ENCODE data around the gene PTTG1IP.

PTTG1IP gene

DNA sequence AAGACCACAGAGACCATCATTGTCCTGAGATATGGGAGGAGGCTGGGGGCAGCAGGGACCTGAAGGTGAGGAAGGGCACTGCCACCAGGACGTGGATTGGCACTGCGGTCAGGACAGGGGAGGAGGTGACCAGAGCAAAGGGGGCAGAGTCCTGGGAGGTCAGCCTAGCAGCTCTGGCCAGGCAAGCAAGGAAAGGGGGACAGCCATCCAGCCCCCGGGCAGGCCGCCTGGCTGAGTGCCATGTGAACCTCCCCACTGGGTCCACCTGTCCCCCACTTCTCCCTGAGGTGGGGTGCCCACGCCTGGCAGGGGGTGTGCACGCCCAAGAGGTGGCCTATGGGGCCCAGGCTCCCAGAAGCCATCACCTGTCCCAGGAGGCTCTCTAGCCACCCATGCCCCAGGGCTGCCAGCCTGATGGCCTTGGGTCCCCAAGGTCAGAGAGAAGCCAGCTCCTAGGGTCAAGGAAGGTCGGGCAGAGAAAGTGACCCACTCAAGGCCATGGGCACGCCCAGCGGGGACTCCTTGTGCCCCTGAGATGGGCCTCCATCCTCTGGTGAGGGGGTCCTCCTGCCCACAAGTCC is 17.6 kb upstream of the PTTG1IP start:
- H3K4me1 ChIP-seq (ENCODE audit: insufficient read depth, low read length, severe bottlenecking) = no peaks in the 10 kb centered on the region
- H3K79me2 ChIP-seq (ENCODE audit: insufficient read depth, low read length) = no peaks in the 10 kb centered on the region
- no peaks in the 10 kb centered on the region for H3K9me2 ChIP-seq (ENCODE audit: low read depth, low read length)
- H3K4me3 ChIP-seq (ENCODE audit: low read depth, low read length, poor library complexity, severe bottlenecking) = no peak overlapping the region
- H3F3A ChIP-seq (ENCODE audit: insufficient read depth, low read length) = no peaks in the 10 kb centered on the region
- no peak overlapping the region for H2AFZ ChIP-seq (ENCODE audit: low read length)
- H3K27me3 ChIP-seq (ENCODE audit: insufficient read depth, low read length) = peaks cover 8% of the 10 kb centered on the region
- no peaks in the 10 kb centered on the region for H4K20me1 ChIP-seq (ENCODE audit: insufficient read depth, low read length)
- H3K36me3 ChIP-seq (ENCODE audit: insufficient read depth, low read length) = no peaks in the 10 kb centered on the region
- no peak overlapping the region for H3K9ac ChIP-seq (ENCODE audit: low read length)
- H3K27ac ChIP-seq (ENCODE audit: low read depth, low read length, poor library complexity, severe bottlenecking) = no peak overlapping the region
- H3K9me3 ChIP-seq (ENCODE audit: low read length) = no peaks in the 10 kb centered on the region
- TF ChIP-seq, protein P1, sequence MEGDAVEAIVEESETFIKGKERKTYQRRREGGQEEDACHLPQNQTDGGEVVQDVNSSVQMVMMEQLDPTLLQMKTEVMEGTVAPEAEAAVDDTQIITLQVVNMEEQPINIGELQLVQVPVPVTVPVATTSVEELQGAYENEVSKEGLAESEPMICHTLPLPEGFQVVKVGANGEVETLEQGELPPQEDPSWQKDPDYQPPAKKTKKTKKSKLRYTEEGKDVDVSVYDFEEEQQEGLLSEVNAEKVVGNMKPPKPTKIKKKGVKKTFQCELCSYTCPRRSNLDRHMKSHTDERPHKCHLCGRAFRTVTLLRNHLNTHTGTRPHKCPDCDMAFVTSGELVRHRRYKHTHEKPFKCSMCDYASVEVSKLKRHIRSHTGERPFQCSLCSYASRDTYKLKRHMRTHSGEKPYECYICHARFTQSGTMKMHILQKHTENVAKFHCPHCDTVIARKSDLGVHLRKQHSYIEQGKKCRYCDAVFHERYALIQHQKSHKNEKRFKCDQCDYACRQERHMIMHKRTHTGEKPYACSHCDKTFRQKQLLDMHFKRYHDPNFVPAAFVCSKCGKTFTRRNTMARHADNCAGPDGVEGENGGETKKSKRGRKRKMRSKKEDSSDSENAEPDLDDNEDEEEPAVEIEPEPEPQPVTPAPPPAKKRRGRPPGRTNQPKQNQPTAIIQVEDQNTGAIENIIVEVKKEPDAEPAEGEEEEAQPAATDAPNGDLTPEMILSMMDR (IDR thresholded peaks at IDR 0.05; ENCODE audit: low read length) = no peak
- TF ChIP-seq EZH2 (IDR thresholded peaks at IDR 0.05; ENCODE audit: borderline replicate concordance, low read length) = no peak
- H3K4me2 ChIP-seq (ENCODE audit: low read length) = no peak overlapping the region

DNA sequence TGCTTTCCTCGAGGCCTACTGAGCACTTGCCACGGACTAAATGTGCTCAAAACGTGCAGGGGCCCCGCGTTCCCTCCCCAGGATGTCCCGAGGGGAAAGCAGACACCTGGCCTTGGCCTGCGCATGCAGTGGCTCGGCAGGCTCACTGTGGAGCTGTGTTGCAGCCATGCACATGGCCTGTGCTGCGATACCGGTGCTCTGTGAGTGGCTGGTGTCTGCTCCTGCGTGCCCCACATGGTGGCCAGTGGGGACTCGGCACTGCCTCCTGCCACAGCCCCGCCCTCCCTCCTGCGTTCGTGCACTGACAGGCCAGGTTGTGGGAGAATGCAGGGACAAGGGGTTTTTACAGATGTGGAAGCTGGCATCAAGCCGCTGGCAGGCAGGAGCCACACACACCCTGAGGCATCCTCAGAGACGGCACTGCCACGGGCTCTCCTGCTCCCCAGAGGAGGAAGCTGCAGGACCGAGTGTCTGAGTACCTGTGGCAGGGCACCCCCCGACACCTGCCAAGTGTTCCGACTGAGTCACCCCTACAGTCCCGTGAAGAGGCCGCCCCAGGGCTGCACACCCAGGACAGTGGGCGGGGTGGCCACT is 16.9 kb upstream of the PTTG1IP start:
- Histone ChIP-seq H3K9ac (ENCODE audit: low read length) (no peak overlapping the region), H3K4me2 (ENCODE audit: low read length) (no peak overlapping the region), H3K27ac (ENCODE audit: low read depth, low read length, poor library complexity, severe bottlenecking) (no peak overlapping the region), H3K79me2 (ENCODE audit: insufficient read depth, low read length) (no peaks in the 10 kb centered on the region), H3K27me3 (ENCODE audit: insufficient read depth, low read length) (peaks cover 8% of the 10 kb centered on the region), H4K20me1 (ENCODE audit: insufficient read depth, low read length) (no peaks in the 10 kb centered on the region), H3K4me1 (ENCODE audit: insufficient read depth, low read length, severe bottlenecking) (no peaks in the 10 kb centered on the region), H3F3A (ENCODE audit: insufficient read depth, low read length) (no peaks in the 10 kb centered on the region), H3K9me3 (ENCODE audit: low read length) (no peaks in the 10 kb centered on the region), H2AFZ (ENCODE audit: low read length) (no peak overlapping the region), H3K9me2 (ENCODE audit: low read depth, low read length) (no peaks in the 10 kb centered on the region), H3K4me3 (ENCODE audit: low read depth, low read length, poor library complexity, severe bottlenecking) (no peak overlapping the region), H3K36me3 (ENCODE audit: insufficient read depth, low read length) (no peaks in the 10 kb centered on the region)
- no peak for TF ChIP-seq EZH2 (IDR thresholded peaks at IDR 0.05; ENCODE audit: borderline replicate concordance, low read length)
- TF ChIP-seq, protein P1 (IDR thresholded peaks at IDR 0.05; ENCODE audit: low read length) = no peak

DNA sequence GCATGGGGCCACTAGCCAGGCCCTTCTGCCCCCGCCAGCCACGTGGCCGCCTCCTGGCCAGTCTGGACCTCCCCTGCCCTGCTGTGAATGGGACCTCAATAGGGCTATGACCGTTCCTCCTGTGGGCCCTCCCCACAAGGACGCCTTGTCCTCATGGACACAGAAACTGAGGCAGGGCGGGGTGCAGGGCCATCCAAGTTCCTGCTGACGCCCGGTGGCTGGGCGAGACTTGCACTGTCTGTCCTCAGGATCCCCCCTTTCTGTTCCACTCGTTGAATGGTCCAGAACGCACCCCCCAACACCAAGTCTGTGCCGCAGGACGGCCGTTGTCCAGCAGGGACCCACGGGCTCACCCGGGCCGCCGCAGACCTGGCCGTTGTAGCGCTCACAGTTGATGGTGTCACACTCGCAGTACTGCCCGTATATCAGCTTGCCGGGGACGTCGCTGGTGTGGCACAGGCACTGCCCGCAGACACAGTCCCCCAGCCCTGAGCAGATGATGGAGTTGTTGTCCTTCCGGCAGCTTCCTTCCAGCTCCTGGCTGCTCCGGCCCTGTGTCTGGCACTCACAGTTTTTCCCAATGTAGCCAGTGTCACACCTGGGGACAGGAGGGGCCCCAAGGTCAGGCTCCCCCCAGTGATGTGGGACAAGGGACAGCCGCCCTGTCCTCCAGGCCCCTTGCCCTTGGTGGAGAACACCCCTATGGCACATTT is 16.3 kb upstream of the PTTG1IP start:
- Histone ChIP-seq H3K9me2 (ENCODE audit: low read depth, low read length) (no peaks in the 10 kb centered on the region), H3K4me1 (ENCODE audit: insufficient read depth, low read length, severe bottlenecking) (no peaks in the 10 kb centered on the region), H3K27ac (ENCODE audit: low read depth, low read length, poor library complexity, severe bottlenecking) (no peak overlapping the region), H3K27me3 (ENCODE audit: insufficient read depth, low read length) (peaks cover 8% of the 10 kb centered on the region), H3K9ac (ENCODE audit: low read length) (no peak overlapping the region), H3K9me3 (ENCODE audit: low read length) (no peaks in the 10 kb centered on the region), H3K79me2 (ENCODE audit: insufficient read depth, low read length) (no peaks in the 10 kb centered on the region), H2AFZ (ENCODE audit: low read length) (no peak overlapping the region), H3K4me2 (ENCODE audit: low read length) (no peak overlapping the region), H4K20me1 (ENCODE audit: insufficient read depth, low read length) (no peaks in the 10 kb centered on the region), H3K4me3 (ENCODE audit: low read depth, low read length, poor library complexity, severe bottlenecking) (no peak overlapping the region), H3K36me3 (ENCODE audit: insufficient read depth, low read length) (no peaks in the 10 kb centered on the region), H3F3A (ENCODE audit: insufficient read depth, low read length) (no peaks in the 10 kb centered on the region)
- TF ChIP-seq, protein P1 (IDR thresholded peaks at IDR 0.05; ENCODE audit: low read length) = no peak
- TF ChIP-seq EZH2 (IDR thresholded peaks at IDR 0.05; ENCODE audit: borderline replicate concordance, low read length) = no peak

Measured in OCI-LY1 (cell line).